Measurements from ENCODE around the gene KCP. TPM values are rescaled to one million over a fixed set of nuclear protein-coding genes. Genes with fewer than 3 reads are reported as not detected.

Gene KCP
- total RNA-seq, 1 experiment from 2014 or later = 0.50 TPM

DNA sequence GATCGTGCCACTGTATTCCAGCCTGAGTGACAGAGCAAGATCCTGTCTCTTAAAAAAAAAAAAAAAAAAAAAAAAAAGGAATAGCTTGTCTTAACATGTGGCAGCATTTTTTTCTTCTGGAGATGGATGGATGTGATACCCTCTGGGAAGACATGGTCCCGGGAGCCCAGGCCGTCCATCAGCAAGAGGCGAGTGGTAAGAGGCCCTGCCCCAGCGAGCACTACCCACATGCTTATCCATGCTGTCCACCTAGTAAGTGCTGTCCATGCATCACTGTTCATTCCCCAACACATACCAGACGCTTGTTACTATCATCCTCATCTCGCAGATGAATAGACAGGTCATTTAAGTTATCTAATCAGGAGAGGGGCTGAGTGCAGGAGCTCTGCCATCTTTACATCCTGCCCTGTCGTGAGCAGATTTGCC lies 35.0 kb downstream of the KCP start:
- TF ChIP-seq, protein P1, sequence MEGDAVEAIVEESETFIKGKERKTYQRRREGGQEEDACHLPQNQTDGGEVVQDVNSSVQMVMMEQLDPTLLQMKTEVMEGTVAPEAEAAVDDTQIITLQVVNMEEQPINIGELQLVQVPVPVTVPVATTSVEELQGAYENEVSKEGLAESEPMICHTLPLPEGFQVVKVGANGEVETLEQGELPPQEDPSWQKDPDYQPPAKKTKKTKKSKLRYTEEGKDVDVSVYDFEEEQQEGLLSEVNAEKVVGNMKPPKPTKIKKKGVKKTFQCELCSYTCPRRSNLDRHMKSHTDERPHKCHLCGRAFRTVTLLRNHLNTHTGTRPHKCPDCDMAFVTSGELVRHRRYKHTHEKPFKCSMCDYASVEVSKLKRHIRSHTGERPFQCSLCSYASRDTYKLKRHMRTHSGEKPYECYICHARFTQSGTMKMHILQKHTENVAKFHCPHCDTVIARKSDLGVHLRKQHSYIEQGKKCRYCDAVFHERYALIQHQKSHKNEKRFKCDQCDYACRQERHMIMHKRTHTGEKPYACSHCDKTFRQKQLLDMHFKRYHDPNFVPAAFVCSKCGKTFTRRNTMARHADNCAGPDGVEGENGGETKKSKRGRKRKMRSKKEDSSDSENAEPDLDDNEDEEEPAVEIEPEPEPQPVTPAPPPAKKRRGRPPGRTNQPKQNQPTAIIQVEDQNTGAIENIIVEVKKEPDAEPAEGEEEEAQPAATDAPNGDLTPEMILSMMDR (IDR thresholded peaks at IDR 0.05; ENCODE audit: insufficient read depth in 1 of 2, low read depth in 1 of 2, low read length in 1 of 2, severe bottlenecking in 1 of 2, unreplicated experiment in 1 of 2) = no peak
- Histone ChIP-seq H3K4me1 (0 out of 2 replicates have a peak, but pooled peaks cover 4% of the 10 kb centered on the region), H3K9me3 (no peaks in the 10 kb centered on the region), H3K4me3 (ENCODE audit: low read depth, low read length) (no peak overlapping the region), H3K27me3 (replicated peaks; ENCODE audit: control insufficient read depth, insufficient read depth, low read length) (no peaks in the 10 kb centered on the region), H3K36me3 (ENCODE audit: control insufficient read depth, insufficient read depth, low read length) (no peaks in the 10 kb centered on the region)
- Mint-ChIP-seq H3K9me3 (ENCODE audit: unreplicated experiment) (no peaks in the 10 kb centered on the region), H3K27ac (ENCODE audit: unreplicated experiment) (no peak overlapping the region), H3K27me3 (ENCODE audit: insufficient read depth, unreplicated experiment) (no peaks in the 10 kb centered on the region), H3K4me1 (ENCODE audit: low read depth, unreplicated experiment) (no peaks in the 10 kb centered on the region), H3K4me3 (ENCODE audit: unreplicated experiment) (no peak overlapping the region), H3K36me3 (ENCODE audit: insufficient read depth, unreplicated experiment) (no peaks in the 10 kb centered on the region)
- no TSS peak for BruUV-seq (replicated peaks)
- DNase-seq = no peak
- ChIA-PET POLR2A (interaction anchor here (0.6 kb wide), 1 partner anchor 9 kb away, joined by 3 read pairs; no protein-coding TSS in a partner anchor), CTCF (interaction anchor here (0.6 to 3.1 kb wide), 3 partner anchors 9 to 193 kb away, joined by 4 to 10 read pairs (median 7); partner anchors contain the start of gene ATP6V1F)
- intact Hi-C loops (cut with micrococcal nuclease; ENCODE audit: unreplicated experiment) = no loop called here

DNA sequence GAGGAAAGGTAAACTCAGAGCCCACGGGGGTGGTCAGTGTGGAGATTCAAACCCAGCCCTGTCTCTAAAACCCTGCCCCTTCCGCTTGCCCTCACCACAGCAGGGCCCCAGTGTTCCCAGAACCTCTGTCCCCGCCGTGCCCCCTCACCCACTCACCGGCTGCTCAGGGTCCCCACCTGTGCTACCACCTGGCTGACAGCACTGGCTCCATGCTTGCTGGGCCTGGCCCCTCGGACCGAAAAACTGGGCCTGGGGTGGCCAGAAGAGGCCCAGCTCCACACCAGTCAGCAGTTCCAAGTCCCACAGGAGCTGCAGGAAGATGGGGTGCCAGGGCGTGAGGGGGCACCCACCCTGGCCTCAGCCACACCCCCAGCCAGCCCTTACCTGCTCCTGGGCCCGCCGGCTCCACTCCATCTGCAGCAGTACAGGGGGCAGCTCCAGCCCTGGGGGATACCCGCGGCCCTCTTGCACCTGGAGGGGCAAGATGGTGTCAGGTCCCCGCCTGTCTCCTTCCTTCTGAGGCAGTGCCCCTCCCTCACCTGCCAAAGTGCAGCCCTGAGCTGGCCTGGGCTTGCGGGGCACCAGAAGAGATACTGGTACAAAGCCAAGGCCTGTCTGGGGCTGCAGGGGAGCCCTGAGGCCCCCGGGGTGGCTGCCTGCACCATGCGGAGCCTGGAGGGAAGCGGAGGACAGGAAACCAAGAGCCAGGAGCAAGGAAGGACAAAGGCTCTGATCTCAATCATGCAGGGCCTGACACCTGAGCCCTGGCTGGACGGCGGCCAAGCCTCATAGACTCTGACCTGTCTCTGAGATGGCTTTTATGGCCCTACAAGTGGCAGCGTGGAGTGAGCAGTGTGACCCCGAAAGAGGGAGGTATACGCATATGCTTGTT lies 36.1 kb downstream of the KCP start:
- H3K9me3 ChIP-seq = no peaks in the 10 kb centered on the region
- Mint-ChIP-seq H3K27ac (ENCODE audit: unreplicated experiment) (no peak overlapping the region), H3K4me3 (ENCODE audit: unreplicated experiment) (no peak overlapping the region), H3K27me3 (ENCODE audit: insufficient read depth, unreplicated experiment) (peaks cover 3% of the 10 kb centered on the region), H3K36me3 (ENCODE audit: insufficient read depth, unreplicated experiment) (no peaks in the 10 kb centered on the region), H3K9me3 (ENCODE audit: unreplicated experiment) (no peaks in the 10 kb centered on the region), H3K4me1 (ENCODE audit: low read depth, unreplicated experiment) (no peaks in the 10 kb centered on the region)
- intact Hi-C loops (cut with micrococcal nuclease; ENCODE audit: unreplicated experiment) = no loop called here
- TF ChIP-seq, protein P1 (IDR thresholded peaks at IDR 0.05; ENCODE audit: insufficient read depth in 1 of 2, low read depth in 1 of 2, low read length in 1 of 2, severe bottlenecking in 1 of 2, unreplicated experiment in 1 of 2) = no peak
- H3K27me3 ChIP-seq (replicated peaks; ENCODE audit: control insufficient read depth, insufficient read depth, low read length) = no peaks in the 10 kb centered on the region
- no TSS peak for BruUV-seq (replicated peaks)
- no peaks in the 10 kb centered on the region for H3K36me3 ChIP-seq (ENCODE audit: control insufficient read depth, insufficient read depth, low read length)
- no peak overlapping the region for H3K4me3 ChIP-seq (ENCODE audit: low read depth, low read length)
- 0 out of 2 replicates have a peak, but pooled peaks cover 3% of the 10 kb centered on the region for H3K4me1 ChIP-seq
- CTCF ChIA-PET = interaction anchor here (0.6 to 3.1 kb wide), 3 partner anchors 10 to 194 kb away, joined by 4 to 10 read pairs (median 7); partner anchors contain the start of gene ATP6V1F
- POLR2A ChIA-PET = no interaction called here
- DNase-seq = no peak

DNA sequence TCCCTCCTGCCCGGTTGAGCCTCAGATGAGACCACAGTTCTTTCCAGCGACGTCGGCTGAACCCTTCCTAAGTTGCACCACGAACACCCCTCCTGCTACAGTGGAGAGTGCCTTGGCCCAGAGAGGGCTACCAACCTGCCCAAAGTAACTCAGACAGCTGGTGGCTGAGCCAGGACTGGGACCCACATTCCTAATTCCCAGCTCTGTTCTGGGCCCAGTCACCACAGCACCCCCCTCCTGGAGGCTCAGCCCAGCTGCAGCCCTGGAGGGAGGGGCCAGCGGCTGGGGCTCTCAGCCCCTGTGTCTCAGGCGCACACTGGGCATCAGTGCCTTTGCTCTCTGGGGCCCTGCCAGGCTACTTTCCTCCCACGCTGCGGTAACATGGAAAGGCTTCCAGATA lies 37.3 kb downstream of the KCP start:
- Histone ChIP-seq H3K36me3 (ENCODE audit: control insufficient read depth, insufficient read depth, low read length) (no peaks in the 10 kb centered on the region), H3K27me3 (replicated peaks; ENCODE audit: control insufficient read depth, insufficient read depth, low read length) (no peaks in the 10 kb centered on the region), H3K4me3 (ENCODE audit: low read depth, low read length) (no peak overlapping the region), H3K4me1 (peaks cover 8% of the 10 kb centered on the region; the same call in 1 of the 2 replicates), H3K9me3 (no peaks in the 10 kb centered on the region)
- no peak for DNase-seq
- H3K27ac Mint-ChIP-seq (ENCODE audit: unreplicated experiment) = no peak overlapping the region
- peaks cover 3% of the 10 kb centered on the region for H3K27me3 Mint-ChIP-seq (ENCODE audit: insufficient read depth, unreplicated experiment)
- no peaks in the 10 kb centered on the region for H3K4me1 Mint-ChIP-seq (ENCODE audit: low read depth, unreplicated experiment)
- ChIA-PET POLR2A (no interaction called here), CTCF (interaction anchor here (3.1 kb wide), 1 partner anchor 10 kb away, joined by 10 read pairs; the partner anchor contains the start of gene ATP6V1F)
- TF ChIP-seq, protein P1 (IDR thresholded peaks at IDR 0.05; ENCODE audit: insufficient read depth in 1 of 2, low read depth in 1 of 2, low read length in 1 of 2, severe bottlenecking in 1 of 2, unreplicated experiment in 1 of 2) = no peak
- no peaks in the 10 kb centered on the region for H3K36me3 Mint-ChIP-seq (ENCODE audit: insufficient read depth, unreplicated experiment)
- no peak overlapping the region for H3K4me3 Mint-ChIP-seq (ENCODE audit: unreplicated experiment)
- no peaks in the 10 kb centered on the region for H3K9me3 Mint-ChIP-seq (ENCODE audit: unreplicated experiment)
- intact Hi-C loops (cut with micrococcal nuclease; ENCODE audit: unreplicated experiment) = no loop called here
- no TSS peak for BruUV-seq (replicated peaks)

Measured in Caco-2 (cell line).